Measurements from ENCODE around the gene AARS2.

- TF ChIP-seq CTCF (IDR thresholded peaks at IDR 0.05; ENCODE audit: poor library complexity) (no peak), EZH2 (IDR thresholded peaks at IDR 0.05; ENCODE audit: borderline replicate concordance) (no peak), EZH2phosphoT487 (IDR thresholded peaks at IDR 0.05; ENCODE audit: low read depth, severe bottlenecking, unreplicated experiment) (no peak)
These were observed 50.4 kb downstream of the AARS2 start for GRCh38 chr6:44262467-44263353.

All from hepatocyte (in vitro differentiated cells).